ENCODE measurements around the gene NHERF1. TPM values are rescaled to one million over a fixed set of nuclear protein-coding genes. Genes with fewer than 3 reads are reported as not detected.

NHERF1 gene
- total and polyA plus RNA-seq, 2 of the 13 experiments (the other 11 are each of a cell fraction or from before 2014, with no cell fraction given) = 169 to 269 TPM

DNA sequence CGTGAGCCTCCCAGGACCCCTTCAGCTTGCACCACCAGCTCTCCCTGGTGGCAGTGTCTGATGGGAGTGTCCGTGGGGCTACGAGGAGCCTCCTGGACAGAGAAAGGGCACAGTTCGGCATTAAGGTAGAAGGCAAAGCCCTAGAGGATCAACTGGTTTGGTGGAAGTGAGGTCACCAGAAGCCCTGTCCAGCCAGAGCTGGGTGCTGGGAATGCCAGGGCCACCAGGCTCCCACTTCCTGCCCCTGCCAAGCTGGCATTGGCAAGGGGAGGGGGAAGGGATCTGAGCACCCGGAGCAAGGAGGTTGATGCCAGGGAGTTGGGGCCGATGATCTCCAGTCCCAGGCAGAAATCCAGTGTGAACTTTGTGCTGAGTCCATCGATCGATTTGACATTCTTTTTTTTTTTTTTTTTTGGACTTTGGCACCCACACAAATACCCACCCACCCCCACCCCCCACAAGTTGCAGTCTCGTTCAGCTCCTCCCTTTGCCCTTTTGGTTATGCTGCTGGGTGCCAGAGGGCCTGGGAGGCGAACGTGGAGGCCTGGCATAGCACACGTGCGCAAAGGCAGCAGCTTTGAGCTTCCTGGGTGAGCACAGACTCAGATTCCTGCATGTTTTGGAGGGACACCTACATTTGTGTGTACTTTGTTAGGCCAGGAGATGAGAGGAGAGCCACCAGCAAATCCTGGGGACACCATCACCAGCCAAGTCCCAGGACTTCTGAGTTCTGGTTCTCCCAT is 2.1 kb downstream of the NHERF1 start (continued):
- TF ChIP-seq SNRNP70 (IDR thresholded peaks at IDR 0.05; ENCODE audit: low read depth, low read length) = no peak
- no peak for TF ChIP-seq ZKSCAN1 (IDR thresholded peaks at IDR 0.05; ENCODE audit: low read length)
- TF ChIP-seq ZNF615 (CRISPR knock-in tag; IDR thresholded peaks at IDR 0.05; ENCODE audit: borderline replicate concordance) = no peak
- TF ChIP-seq ZNF749 (CRISPR knock-in tag; IDR thresholded peaks at IDR 0.05; ENCODE audit: borderline replicate concordance) = no peak; the same call in 1 of the 2 replicates
- TF ChIP-seq ZNF619 (CRISPR knock-in tag; IDR thresholded peaks at IDR 0.05) = peak; percentile 84
- TF ChIP-seq ZFP90 (CRISPR knock-in tag; IDR thresholded peaks at IDR 0.05; ENCODE audit: borderline replicate concordance) = peak; percentile 89; the same call in 1 of the 2 replicates
- TF ChIP-seq RFXANK (CRISPR knock-in tag; IDR thresholded peaks at IDR 0.05) = no peak; the same call in 1 of the 2 replicates
- no peak for TF ChIP-seq PAWR (CRISPR knock-in tag; IDR thresholded peaks at IDR 0.05; ENCODE audit: borderline replicate concordance)
- TF ChIP-seq MED1 (CRISPR knock-in tag; IDR thresholded peaks at IDR 0.05) = peak; percentile 94
- TF ChIP-seq JDP2 (CRISPR knock-in tag; IDR thresholded peaks at IDR 0.05; ENCODE audit: borderline replicate concordance) = no peak
- TF ChIP-seq ZFP36L1 (CRISPR knock-in tag; IDR thresholded peaks at IDR 0.05) = no peak
- no peak; the same call in 1 of the 2 replicates for TF ChIP-seq ZNF136 (CRISPR knock-in tag; IDR thresholded peaks at IDR 0.05; ENCODE audit: low read depth)
- peak; percentile 65; the same call in 1 of the 2 replicates for TF ChIP-seq BCL6 (CRISPR knock-in tag; IDR thresholded peaks at IDR 0.05)
- TF ChIP-seq, protein P1, sequence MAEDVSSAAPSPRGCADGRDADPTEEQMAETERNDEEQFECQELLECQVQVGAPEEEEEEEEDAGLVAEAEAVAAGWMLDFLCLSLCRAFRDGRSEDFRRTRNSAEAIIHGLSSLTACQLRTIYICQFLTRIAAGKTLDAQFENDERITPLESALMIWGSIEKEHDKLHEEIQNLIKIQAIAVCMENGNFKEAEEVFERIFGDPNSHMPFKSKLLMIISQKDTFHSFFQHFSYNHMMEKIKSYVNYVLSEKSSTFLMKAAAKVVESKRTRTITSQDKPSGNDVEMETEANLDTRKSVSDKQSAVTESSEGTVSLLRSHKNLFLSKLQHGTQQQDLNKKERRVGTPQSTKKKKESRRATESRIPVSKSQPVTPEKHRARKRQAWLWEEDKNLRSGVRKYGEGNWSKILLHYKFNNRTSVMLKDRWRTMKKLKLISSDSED (CRISPR knock-in tag; IDR thresholded peaks at IDR 0.05) = no peak
- no peak; the same call in 1 of the 2 replicates for TF ChIP-seq ZNF768 (CRISPR knock-in tag; IDR thresholded peaks at IDR 0.05)
- no peak for TF ChIP-seq ZNF296 (CRISPR knock-in tag; conservative IDR thresholded peaks at IDR 0.05)
- TF ChIP-seq, protein P2, sequence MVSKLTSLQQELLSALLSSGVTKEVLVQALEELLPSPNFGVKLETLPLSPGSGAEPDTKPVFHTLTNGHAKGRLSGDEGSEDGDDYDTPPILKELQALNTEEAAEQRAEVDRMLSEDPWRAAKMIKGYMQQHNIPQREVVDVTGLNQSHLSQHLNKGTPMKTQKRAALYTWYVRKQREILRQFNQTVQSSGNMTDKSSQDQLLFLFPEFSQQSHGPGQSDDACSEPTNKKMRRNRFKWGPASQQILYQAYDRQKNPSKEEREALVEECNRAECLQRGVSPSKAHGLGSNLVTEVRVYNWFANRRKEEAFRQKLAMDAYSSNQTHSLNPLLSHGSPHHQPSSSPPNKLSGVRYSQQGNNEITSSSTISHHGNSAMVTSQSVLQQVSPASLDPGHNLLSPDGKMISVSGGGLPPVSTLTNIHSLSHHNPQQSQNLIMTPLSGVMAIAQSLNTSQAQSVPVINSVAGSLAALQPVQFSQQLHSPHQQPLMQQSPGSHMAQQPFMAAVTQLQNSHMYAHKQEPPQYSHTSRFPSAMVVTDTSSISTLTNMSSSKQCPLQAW (CRISPR knock-in tag; IDR thresholded peaks at IDR 0.05) = peak; percentile 27; the same call in 1 of the 2 replicates
- TF ChIP-seq ZNF230 (CRISPR knock-in tag; IDR thresholded peaks at IDR 0.05) = no peak
- peak; percentile 81 for TF ChIP-seq ELF3 (CRISPR knock-in tag; IDR thresholded peaks at IDR 0.05)
- TF ChIP-seq, protein P3, sequence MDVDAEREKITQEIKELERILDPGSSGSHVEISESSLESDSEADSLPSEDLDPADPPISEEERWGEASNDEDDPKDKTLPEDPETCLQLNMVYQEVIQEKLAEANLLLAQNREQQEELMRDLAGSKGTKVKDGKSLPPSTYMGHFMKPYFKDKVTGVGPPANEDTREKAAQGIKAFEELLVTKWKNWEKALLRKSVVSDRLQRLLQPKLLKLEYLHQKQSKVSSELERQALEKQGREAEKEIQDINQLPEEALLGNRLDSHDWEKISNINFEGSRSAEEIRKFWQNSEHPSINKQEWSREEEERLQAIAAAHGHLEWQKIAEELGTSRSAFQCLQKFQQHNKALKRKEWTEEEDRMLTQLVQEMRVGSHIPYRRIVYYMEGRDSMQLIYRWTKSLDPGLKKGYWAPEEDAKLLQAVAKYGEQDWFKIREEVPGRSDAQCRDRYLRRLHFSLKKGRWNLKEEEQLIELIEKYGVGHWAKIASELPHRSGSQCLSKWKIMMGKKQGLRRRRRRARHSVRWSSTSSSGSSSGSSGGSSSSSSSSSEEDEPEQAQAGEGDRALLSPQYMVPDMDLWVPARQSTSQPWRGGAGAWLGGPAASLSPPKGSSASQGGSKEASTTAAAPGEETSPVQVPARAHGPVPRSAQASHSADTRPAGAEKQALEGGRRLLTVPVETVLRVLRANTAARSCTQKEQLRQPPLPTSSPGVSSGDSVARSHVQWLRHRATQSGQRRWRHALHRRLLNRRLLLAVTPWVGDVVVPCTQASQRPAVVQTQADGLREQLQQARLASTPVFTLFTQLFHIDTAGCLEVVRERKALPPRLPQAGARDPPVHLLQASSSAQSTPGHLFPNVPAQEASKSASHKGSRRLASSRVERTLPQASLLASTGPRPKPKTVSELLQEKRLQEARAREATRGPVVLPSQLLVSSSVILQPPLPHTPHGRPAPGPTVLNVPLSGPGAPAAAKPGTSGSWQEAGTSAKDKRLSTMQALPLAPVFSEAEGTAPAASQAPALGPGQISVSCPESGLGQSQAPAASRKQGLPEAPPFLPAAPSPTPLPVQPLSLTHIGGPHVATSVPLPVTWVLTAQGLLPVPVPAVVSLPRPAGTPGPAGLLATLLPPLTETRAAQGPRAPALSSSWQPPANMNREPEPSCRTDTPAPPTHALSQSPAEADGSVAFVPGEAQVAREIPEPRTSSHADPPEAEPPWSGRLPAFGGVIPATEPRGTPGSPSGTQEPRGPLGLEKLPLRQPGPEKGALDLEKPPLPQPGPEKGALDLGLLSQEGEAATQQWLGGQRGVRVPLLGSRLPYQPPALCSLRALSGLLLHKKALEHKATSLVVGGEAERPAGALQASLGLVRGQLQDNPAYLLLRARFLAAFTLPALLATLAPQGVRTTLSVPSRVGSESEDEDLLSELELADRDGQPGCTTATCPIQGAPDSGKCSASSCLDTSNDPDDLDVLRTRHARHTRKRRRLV (CRISPR knock-in tag; IDR thresholded peaks at IDR 0.05) = no peak; the same call in 1 of the 2 replicates
- peak; percentile 59; the same call in 1 of the 2 replicates for TF ChIP-seq ZMYM4 (CRISPR knock-in tag; IDR thresholded peaks at IDR 0.05)
